Activated T-cell treated with anti-CD3 and anti-CD28 coated beads, Interleukin-2, amount 50 U/mL, for 24 hours (primary cell): Measurements from ENCODE around the gene LIN7A.

Source experiments
- DNase-seq: peaks from one replicate; pipeline ENCODE4 v3.0.0-alpha.2; 2020
- H3K27ac Mint-ChIP-seq: 2 replicates; pipeline ENCODE4 v1.8.0; 2020; ENCODE audit warnings: mild to moderate bottlenecking, mixed read lengths
- H3K27me3 Mint-ChIP-seq: 2 replicates; pipeline ENCODE4 v1.8.0; 2020; ENCODE audit warnings: mixed read lengths
- H3K36me3 Mint-ChIP-seq: 2 replicates; pipeline ENCODE4 v1.8.0; 2020; ENCODE audit warnings: low read depth, mixed read lengths
- H3K4me1 Mint-ChIP-seq: 2 replicates; pipeline ENCODE4 v1.8.0; 2020; ENCODE audit warnings: low read depth, mixed read lengths
- H3K4me3 Mint-ChIP-seq: 2 replicates; pipeline ENCODE4 v1.8.0; 2020; ENCODE audit warnings: mild to moderate bottlenecking, moderate library complexity, mixed read lengths
- H3K9me3 Mint-ChIP-seq: 2 replicates; pipeline ENCODE4 v1.8.0; 2020; ENCODE audit warnings: mixed read lengths

Gene LIN7A

GRCh38 chr12:80939231-80939950 is 1.7 kb upstream of the LIN7A start:
- Mint-ChIP-seq H3K9me3 (peaks cover 5% of the 10 kb centered on the region), H3K36me3 (no peaks in the 10 kb centered on the region), H3K4me1 (peaks cover 3% of the 10 kb centered on the region), H3K4me3 (no peak overlapping the region), H3K27me3 (peaks cover 37% of the 10 kb centered on the region), H3K27ac (no peak overlapping the region)
- no peak for DNase-seq

- no peak for DNase-seq
- H3K4me1 Mint-ChIP-seq = peaks cover 3% of the 10 kb centered on the region
- peaks cover 5% of the 10 kb centered on the region for H3K9me3 Mint-ChIP-seq
- H3K36me3 Mint-ChIP-seq = no peaks in the 10 kb centered on the region
- no peak overlapping the region for H3K27ac Mint-ChIP-seq
- peaks cover 37% of the 10 kb centered on the region for H3K27me3 Mint-ChIP-seq
- no peak overlapping the region for H3K4me3 Mint-ChIP-seq
Observed at GRCh38 chr12:80938397-80938796, 663 bp upstream of the LIN7A start.

GRCh38 chr12:80936642-80937390 is 918 bp downstream of the LIN7A start:
- H3K9me3 Mint-ChIP-seq = peaks cover 5% of the 10 kb centered on the region
- no peak for DNase-seq
- H3K4me1 Mint-ChIP-seq = peaks cover 3% of the 10 kb centered on the region
- H3K27me3 Mint-ChIP-seq = peaks cover 37% of the 10 kb centered on the region
- H3K4me3 Mint-ChIP-seq = peak overlapping the region; percentile 8
- no peaks in the 10 kb centered on the region for H3K36me3 Mint-ChIP-seq
- H3K27ac Mint-ChIP-seq = no peak overlapping the region

GRCh38 chr12:80936353-80936641 is 1.4 kb downstream of the LIN7A start:
- DNase-seq = no peak
- Mint-ChIP-seq H3K27ac (no peak overlapping the region), H3K4me1 (peaks cover 3% of the 10 kb centered on the region), H3K36me3 (no peaks in the 10 kb centered on the region), H3K9me3 (peaks cover 5% of the 10 kb centered on the region), H3K4me3 (no peak overlapping the region), H3K27me3 (peaks cover 37% of the 10 kb centered on the region)

GRCh38 chr12:80935111-80935510 is 2.6 kb downstream of the LIN7A start:
- Mint-ChIP-seq H3K36me3 (no peaks in the 10 kb centered on the region), H3K4me3 (no peak overlapping the region), H3K27ac (no peak overlapping the region), H3K9me3 (peaks cover 5% of the 10 kb centered on the region), H3K27me3 (peaks cover 37% of the 10 kb centered on the region), H3K4me1 (peaks cover 3% of the 10 kb centered on the region)
- DNase-seq = no peak

GRCh38 chr12:80925983-80926382 is 11.8 kb downstream of the LIN7A start:
- Mint-ChIP-seq H3K4me1 (no peaks in the 10 kb centered on the region), H3K9me3 (peaks cover 2% of the 10 kb centered on the region), H3K4me3 (no peak overlapping the region), H3K36me3 (no peaks in the 10 kb centered on the region), H3K27me3 (no peaks in the 10 kb centered on the region), H3K27ac (no peak overlapping the region)
- no peak for DNase-seq

- Mint-ChIP-seq H3K27me3 (no peaks in the 10 kb centered on the region), H3K36me3 (no peaks in the 10 kb centered on the region), H3K27ac (no peak overlapping the region), H3K9me3 (peaks cover 3% of the 10 kb centered on the region), H3K4me3 (no peak overlapping the region), H3K4me1 (no peaks in the 10 kb centered on the region)
- no peak for DNase-seq
Observed at GRCh38 chr12:80925237-80925636, 12.5 kb downstream of the LIN7A start.

GRCh38 chr12:80924437-80924836 is 13.3 kb downstream of the LIN7A start:
- Mint-ChIP-seq H3K27me3 (no peaks in the 10 kb centered on the region), H3K4me3 (no peak overlapping the region), H3K4me1 (no peaks in the 10 kb centered on the region), H3K27ac (no peak overlapping the region), H3K36me3 (no peaks in the 10 kb centered on the region), H3K9me3 (peaks cover 7% of the 10 kb centered on the region)
- DNase-seq = no peak

GRCh38 chr12:80920006-80920405 is 17.7 kb downstream of the LIN7A start:
- Mint-ChIP-seq H3K27ac (no peak overlapping the region), H3K4me1 (no peaks in the 10 kb centered on the region), H3K27me3 (no peaks in the 10 kb centered on the region), H3K9me3 (peaks cover 7% of the 10 kb centered on the region), H3K4me3 (no peak overlapping the region), H3K36me3 (no peaks in the 10 kb centered on the region)
- DNase-seq = no peak

- H3K9me3 Mint-ChIP-seq = peaks cover 10% of the 10 kb centered on the region
- H3K4me3 Mint-ChIP-seq = no peak overlapping the region
- no peaks in the 10 kb centered on the region for H3K36me3 Mint-ChIP-seq
- no peak overlapping the region for H3K27ac Mint-ChIP-seq
- H3K4me1 Mint-ChIP-seq = no peaks in the 10 kb centered on the region
- no peak for DNase-seq
- no peaks in the 10 kb centered on the region for H3K27me3 Mint-ChIP-seq
Observed at GRCh38 chr12:80917651-80918050, 20.1 kb downstream of the LIN7A start.

GRCh38 chr12:80912901-80913770 is 24.6 kb downstream of the LIN7A start:
- Mint-ChIP-seq H3K36me3 (no peaks in the 10 kb centered on the region), H3K4me1 (no peaks in the 10 kb centered on the region), H3K9me3 (peaks cover 3% of the 10 kb centered on the region), H3K27ac (no peak overlapping the region), H3K4me3 (no peak overlapping the region), H3K27me3 (no peaks in the 10 kb centered on the region)
- DNase-seq = no peak

- Mint-ChIP-seq H3K27me3 (no peaks in the 10 kb centered on the region), H3K27ac (no peak overlapping the region), H3K4me1 (no peaks in the 10 kb centered on the region), H3K36me3 (no peaks in the 10 kb centered on the region), H3K4me3 (no peak overlapping the region), H3K9me3 (peaks cover 3% of the 10 kb centered on the region)
- DNase-seq = no peak
Observed at GRCh38 chr12:80909370-80909769, 28.4 kb downstream of the LIN7A start.

GRCh38 chr12:80902711-80903110 is 35.0 kb downstream of the LIN7A start:
- no peaks in the 10 kb centered on the region for H3K4me1 Mint-ChIP-seq
- peaks cover 2% of the 10 kb centered on the region for H3K9me3 Mint-ChIP-seq
- no peak overlapping the region for H3K27ac Mint-ChIP-seq
- no peaks in the 10 kb centered on the region for H3K27me3 Mint-ChIP-seq
- no peak overlapping the region for H3K4me3 Mint-ChIP-seq
- H3K36me3 Mint-ChIP-seq = no peaks in the 10 kb centered on the region
- DNase-seq = no peak

- no peaks in the 10 kb centered on the region for H3K27me3 Mint-ChIP-seq
- DNase-seq = no peak
- H3K36me3 Mint-ChIP-seq = no peaks in the 10 kb centered on the region
- peaks cover 2% of the 10 kb centered on the region for H3K9me3 Mint-ChIP-seq
- H3K27ac Mint-ChIP-seq = no peak overlapping the region
- H3K4me1 Mint-ChIP-seq = no peaks in the 10 kb centered on the region
- H3K4me3 Mint-ChIP-seq = no peak overlapping the region
Observed at GRCh38 chr12:80901661-80902060, 36.1 kb downstream of the LIN7A start.

- no peak overlapping the region for H3K27ac Mint-ChIP-seq
- H3K4me3 Mint-ChIP-seq = no peak overlapping the region
- H3K4me1 Mint-ChIP-seq = no peaks in the 10 kb centered on the region
- peaks cover 6% of the 10 kb centered on the region for H3K9me3 Mint-ChIP-seq
- DNase-seq = no peak
- H3K36me3 Mint-ChIP-seq = no peaks in the 10 kb centered on the region
- no peaks in the 10 kb centered on the region for H3K27me3 Mint-ChIP-seq
Observed at GRCh38 chr12:80895240-80895639, 42.5 kb downstream of the LIN7A start.
